H1 (cell line): ENCODE measurements around the gene PIP4K2C. TPM values are rescaled to one million over a fixed set of nuclear protein-coding genes. Genes with fewer than 3 reads are reported as not detected.

Experiments used
- HDAC6 ChIP-seq: IDR thresholded peaks from one replicate; pipeline ENCODE4 v1.7.1; 2012; ENCODE audit warnings: low read depth, mild to moderate bottlenecking, inconsistent platforms, low read length, moderate library complexity
- JUND ChIP-seq: IDR thresholded peaks from 2 replicates; pipeline ENCODE4 v1.6.1; 2011; ENCODE audit warnings: mild to moderate bottlenecking, improper control_type of control experiment, low read length
- TAF7 ChIP-seq: optimal IDR thresholded peaks from 2 replicates; pipeline ENCODE3; 2011; ENCODE audit warnings: low read depth, mild to moderate bottlenecking, inconsistent platforms, low read length, moderate library complexity, borderline replicate concordance
- YY1 ChIP-seq: IDR thresholded peaks from 2 replicates; pipeline ENCODE4 v1.6.1; 2011; ENCODE audit warnings: low read depth, mild to moderate bottlenecking, low read length
- ZNF274 ChIP-seq: IDR thresholded peaks from 2 replicates; pipeline ENCODE4 v1.7.0; 2012; ENCODE audit warnings: low read length, borderline replicate concordance; ENCODE audit errors: extremely low read depth
- polyA plus RNA-seq, 7 experiments: library from polyadenylated mRNA; depleted of rRNA in 3 of 7; stranded (reverse) in 5 of 7; unstranded in 2 of 7; fragments of >200 nt in 5 of 7; fragments of 200-250 nt in 2 of 7; gene quantifications; 1 replicate in 5 of 7; 2 replicates in 1 of 7; 4 replicates in 1 of 7; pipeline versions ENCODE4 v1.2.1 to v1.2.3, GENCODE V29; 2011 to 2013; ENCODE audit warnings: missing spikeins in 2 of 7, mixed read lengths in 2 of 7
- total RNA-seq: library from RNA; stranded (reverse); fragmentation: NEBNext Ultra II Directional; extraction: Animal tissue kit (Norgen Biotek cat#: 25700); gene quantifications from 2 replicates; pipeline ENCODE4 v1.2.1, GENCODE V29; 2021
- TF ChIP-seq, protein P1 (sequence below): IDR thresholded peaks from 2 replicates; pipeline ENCODE4 v1.6.1; 2012; ENCODE audit warnings: low read length, inconsistent platforms

PIP4K2C gene
- total and polyA plus RNA-seq, 2 of the 8 experiments (the other 6 are each of a cell fraction or from before 2014, with no cell fraction given), result 25.0 to 27.1 TPM

DNA sequence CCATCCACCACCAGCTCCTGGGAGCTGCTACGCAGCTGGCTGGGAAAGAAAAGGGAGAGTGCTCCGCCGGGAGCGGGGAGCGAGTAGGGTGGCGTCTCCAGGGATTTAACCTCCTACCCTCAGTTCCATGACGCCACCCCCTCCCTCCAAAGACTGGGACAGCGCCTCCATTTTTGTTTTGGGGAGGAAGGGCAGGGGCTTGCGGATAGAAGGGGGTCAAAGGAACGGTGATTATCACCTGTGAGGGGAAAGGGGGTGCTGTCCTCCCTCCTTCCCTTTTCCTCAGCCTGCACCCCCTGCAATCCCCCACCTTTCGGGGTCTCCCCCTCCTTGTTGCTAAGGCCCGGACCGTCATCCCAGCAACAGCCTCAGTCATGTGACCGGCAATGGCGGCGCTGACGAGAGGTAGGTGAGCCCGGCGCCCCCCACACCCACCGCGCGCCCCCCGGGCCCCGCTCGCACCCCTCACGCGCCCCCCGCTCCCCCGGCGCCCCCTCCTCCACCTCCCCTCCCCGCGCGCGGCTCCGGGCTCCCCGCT is 13.5 kb downstream of the PIP4K2C start, which contains the start of gene DTX3 (continued):
- TF ChIP-seq, protein P1, sequence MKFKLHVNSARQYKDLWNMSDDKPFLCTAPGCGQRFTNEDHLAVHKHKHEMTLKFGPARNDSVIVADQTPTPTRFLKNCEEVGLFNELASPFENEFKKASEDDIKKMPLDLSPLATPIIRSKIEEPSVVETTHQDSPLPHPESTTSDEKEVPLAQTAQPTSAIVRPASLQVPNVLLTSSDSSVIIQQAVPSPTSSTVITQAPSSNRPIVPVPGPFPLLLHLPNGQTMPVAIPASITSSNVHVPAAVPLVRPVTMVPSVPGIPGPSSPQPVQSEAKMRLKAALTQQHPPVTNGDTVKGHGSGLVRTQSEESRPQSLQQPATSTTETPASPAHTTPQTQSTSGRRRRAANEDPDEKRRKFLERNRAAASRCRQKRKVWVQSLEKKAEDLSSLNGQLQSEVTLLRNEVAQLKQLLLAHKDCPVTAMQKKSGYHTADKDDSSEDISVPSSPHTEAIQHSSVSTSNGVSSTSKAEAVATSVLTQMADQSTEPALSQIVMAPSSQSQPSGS, result no peak
- TF ChIP-seq JUND, result peak; percentile 32; the same call in 1 of the 2 replicates
- TF ChIP-seq YY1, result peak; percentile 90
- no peak for TF ChIP-seq HDAC6
- TF ChIP-seq TAF7, result no peak
- TF ChIP-seq ZNF274, result no peak
- TF ChIP-seq, all 59 proteins: peak for 11
